Activated CD4-positive, alpha-beta T cell treated with anti-CD3 and anti-CD28 coated beads, Interleukin-2, amount 50 U/mL, for 1 hour (primary cell): ENCODE data around the gene SYNE2.

Source experiments
- DNase-seq: peaks from one replicate; pipeline ENCODE4 v3.0.0-alpha.2; 2020

SYNE2 gene

DNA sequence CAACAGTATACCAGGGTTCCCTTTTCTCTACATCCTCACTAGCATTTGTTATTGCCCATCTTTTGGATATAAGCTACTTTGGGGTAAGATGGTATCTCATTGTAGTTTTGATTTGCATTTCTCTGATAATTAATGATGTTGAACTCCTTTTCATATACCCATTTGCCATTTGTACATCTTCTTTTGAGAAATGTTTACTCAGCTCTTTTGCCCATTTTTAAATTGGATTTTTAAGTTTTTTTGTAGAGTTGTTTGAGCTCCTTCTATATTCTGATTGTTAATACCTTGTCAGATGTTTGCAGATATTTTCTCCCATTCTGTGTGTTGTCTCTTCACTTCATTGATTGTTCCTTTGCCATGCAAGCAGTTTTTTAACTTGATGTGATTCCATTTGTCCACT, 419.2 kb downstream of the SYNE2 start:
- DNase-seq = no peak
